Lung (tissue), 12 donors: ENCODE measurements around the gene FUT1. TPM values are rescaled to one million over a fixed set of nuclear protein-coding genes. Genes with fewer than 3 reads are reported as not detected.

Experiments used
- ATAC-seq: fragments of 200-7000 bp; cut with Tn5 transposase; one replicate; pipeline ENCODE4 v1.9.1; 2020; ENCODE audit warnings: moderate number of reproducible peaks; ENCODE audit not compliant: insufficient read depth, low FRiP score
- DNase-seq, 3 donors: peaks; one replicate each; pipeline ENCODE4 v3.0.0-alpha.2; 2013 to 2017
- H3K27ac ChIP-seq, 2 donors: one replicate each; pipeline ENCODE4 v1.5.1; 2013; ENCODE audit warnings: mild to moderate bottlenecking in 2 of 2, moderate library complexity in 2 of 2, control low read depth in 1 of 2, inconsistent platforms in 1 of 2, low read depth in 1 of 2, low read length in 1 of 2
- H3K27me3 ChIP-seq, 3 donors: one replicate each; pipeline ENCODE4 v1.5.1; 2013; ENCODE audit warnings: low read length in 2 of 3; ENCODE audit not compliant: control insufficient read depth in 3 of 3, insufficient read depth in 3 of 3
- H3K36me3 ChIP-seq, 4 donors: one replicate each; pipeline ENCODE4 v1.5.1; 2013; ENCODE audit warnings: low read length in 4 of 4, mild to moderate bottlenecking in 1 of 4, moderate library complexity in 1 of 4; ENCODE audit not compliant: control insufficient read depth in 4 of 4, insufficient read depth in 4 of 4
- H3K4me1 ChIP-seq, 5 donors: one replicate each; pipeline ENCODE4 v1.5.1; 2013; ENCODE audit warnings: low read length in 5 of 5, mild to moderate bottlenecking in 2 of 5, moderate library complexity in 1 of 5; ENCODE audit not compliant: control insufficient read depth in 5 of 5, insufficient read depth in 5 of 5
- H3K4me3 ChIP-seq: one replicate; pipeline ENCODE4 v1.5.1; 2013; ENCODE audit warnings: mild to moderate bottlenecking, control low read depth, moderate library complexity
- H3K9ac ChIP-seq, 2 donors: one replicate each; pipeline ENCODE4 v1.5.1; 2013; ENCODE audit warnings: low read length in 2 of 2, control low read depth in 1 of 2; ENCODE audit not compliant: insufficient read depth in 1 of 2
- H3K9me3 ChIP-seq, 4 donors: one replicate each; pipeline ENCODE4 v1.5.1; 2013; ENCODE audit warnings: low read length in 3 of 4, mild to moderate bottlenecking in 1 of 4, moderate library complexity in 1 of 4; ENCODE audit not compliant: control insufficient read depth in 4 of 4, insufficient read depth in 3 of 4
- CTCF ChIP-seq: IDR thresholded peaks from 2 replicates; pipeline ENCODE4 v1.5.1; 2012; ENCODE audit warnings: mild to moderate bottlenecking; ENCODE audit errors: control extremely low read depth, extremely low read depth
- whole genome bisulfite sequencing, 2 donors: extraction: QIAGEN DNeasy Blood & Tissue Kit; methylation state at CpG; one replicate each; pipeline ENCODE4 v1.1.7; 2013; 5-methylcytosine and 5-hydroxymethylcytosine counted together
- polyA plus RNA-seq, 2 donors: library from polyadenylated mRNA; stranded (reverse); fragments of 200-250 nt; gene quantifications; one replicate each; pipeline ENCODE4 v1.2.1, GENCODE V29; 2013
- total RNA-seq, 2 donors: library from RNA; depleted of rRNA in 1 of 2; stranded (reverse); fragments of >200 nt in 1 of 2; gene quantifications; one replicate each; pipeline ENCODE4 v1.2.1, GENCODE V29; 2014 to 2021
- donor health status: control.
- donor health status: control.
- donor health status: Bipolar disorder and iron deficiency.
- donor health status: healthy.
- donor health status: DM: yes; HTN: yes; CAD: no.

FUT1 gene
- total and polyA plus RNA-seq, 4 donors: 5.1 to 12.4 (median 7.1) TPM

- Histone ChIP-seq H3K9me3 (no peaks in the 10 kb centered on the region), H3K9ac (peak overlapping the region in 1 of 2 donors; percentile 51), H3K4me3 (no peak overlapping the region), H3K36me3 (peaks cover 0 to 16% (median 0%) of the 10 kb centered on the region in 4 donors), H3K4me1 (peaks cover 0 to 20% (median 7%) of the 10 kb centered on the region in 5 donors), H3K27ac (peak overlapping the region; percentile 65 to 90), H3K27me3 (no peaks in the 10 kb centered on the region)
- DNase-seq (peak; percentile 89 to 96 (median 95)), ATAC-seq (no peak)
- no peak for TF ChIP-seq CTCF
- WGBS, 2 donors: 34 to 43% methylated on average over 11 of the region's 11 CpGs
These were observed 27.4 kb downstream of the FUT1 start for GRCh38 chr19:48724796-48725753.

- no peak for DNase-seq
- Histone ChIP-seq H3K9me3 (no peaks in the 10 kb centered on the region), H3K27ac (no peak overlapping the region), H3K4me1 (peaks cover 0 to 26% (median 14%) of the 10 kb centered on the region in 5 donors), H3K4me3 (no peak overlapping the region), H3K36me3 (peaks cover 0 to 16% (median 0%) of the 10 kb centered on the region in 4 donors), H3K9ac (no peak overlapping the region), H3K27me3 (no peaks in the 10 kb centered on the region)
- no peak for ATAC-seq
- WGBS, 2 donors: 71 to 80% methylated on average over 11 of the region's 11 CpGs
- TF ChIP-seq CTCF: no peak
These were observed 30.2 kb downstream of the FUT1 start for GRCh38 chr19:48722196-48722708.

- H3K9ac ChIP-seq: peak overlapping the region in 1 of 2 donors; percentile 73
- peaks cover 0 to 11% (median 0%) of the 10 kb centered on the region in 4 donors for H3K36me3 ChIP-seq
- TF ChIP-seq CTCF: no peak
- peaks cover 0 to 39% (median 18%) of the 10 kb centered on the region in 5 donors for H3K4me1 ChIP-seq
- DNase-seq (peak; percentile 99 to 100 (median 100)), ATAC-seq (peak; percentile 80)
- no peaks in the 10 kb centered on the region for H3K27me3 ChIP-seq
- peak overlapping the region; percentile 43 for H3K4me3 ChIP-seq
- no peaks in the 10 kb centered on the region for H3K9me3 ChIP-seq
- H3K27ac ChIP-seq: peak overlapping the region; percentile 51 to 90
- 28 to 31% methylated on average over 42 of the region's 42 CpGs for WGBS, 2 donors
These were observed 31.7 kb downstream of the FUT1 start for GRCh38 chr19:48720613-48721296.
